ENCODE data around the gene DNLZ.
A peak's percentile ranks its signal among the peaks of the same experiment; 100 is the strongest.

DNLZ gene

DNA sequence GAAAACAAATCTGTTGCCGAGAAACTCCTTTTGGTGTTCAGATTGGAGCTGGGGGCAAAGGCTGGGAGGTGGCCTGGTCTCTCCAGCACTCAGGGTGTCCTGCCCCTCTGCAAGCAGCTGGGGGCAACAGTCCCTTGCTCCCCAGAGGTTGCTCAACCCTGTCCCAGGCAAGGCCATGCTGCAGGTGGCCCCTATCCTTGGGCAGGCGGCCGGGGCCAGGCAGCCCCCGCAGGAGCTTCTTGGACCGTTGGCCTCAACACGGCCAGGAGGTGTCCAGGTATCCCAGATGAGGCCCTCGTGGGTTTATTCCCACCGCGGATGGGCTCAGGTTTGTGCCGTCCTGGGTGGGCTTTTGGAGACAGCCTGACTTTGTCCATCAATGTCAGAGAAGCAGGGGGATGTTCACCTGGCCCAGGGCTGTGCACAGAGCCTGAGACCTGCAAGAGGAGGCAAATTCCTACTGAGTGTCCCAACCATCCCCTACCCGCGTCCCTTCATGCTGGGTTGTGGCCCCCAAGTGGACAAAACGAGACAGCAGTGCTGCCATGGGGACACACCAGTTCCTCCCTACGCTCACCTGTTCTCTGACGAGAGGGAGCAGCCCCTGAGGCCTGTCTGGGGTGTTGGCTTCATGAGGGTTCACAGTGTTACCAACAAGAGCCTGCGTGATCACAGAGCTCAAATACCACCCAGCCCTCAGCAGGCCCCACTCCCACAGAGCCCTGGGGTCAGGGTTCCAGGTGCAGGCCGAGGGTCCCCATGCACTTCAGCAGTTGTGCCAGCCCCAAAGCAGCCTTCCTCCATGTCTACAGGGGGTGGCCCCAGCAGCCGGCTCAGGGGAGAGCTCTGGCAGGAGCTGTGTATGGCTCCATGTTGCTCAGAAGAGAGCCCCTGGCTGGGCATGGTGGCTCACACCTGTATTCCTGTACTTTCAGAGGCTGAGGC, 50.2 kb downstream of the DNLZ start:
- DNase-seq: no peak

DNA sequence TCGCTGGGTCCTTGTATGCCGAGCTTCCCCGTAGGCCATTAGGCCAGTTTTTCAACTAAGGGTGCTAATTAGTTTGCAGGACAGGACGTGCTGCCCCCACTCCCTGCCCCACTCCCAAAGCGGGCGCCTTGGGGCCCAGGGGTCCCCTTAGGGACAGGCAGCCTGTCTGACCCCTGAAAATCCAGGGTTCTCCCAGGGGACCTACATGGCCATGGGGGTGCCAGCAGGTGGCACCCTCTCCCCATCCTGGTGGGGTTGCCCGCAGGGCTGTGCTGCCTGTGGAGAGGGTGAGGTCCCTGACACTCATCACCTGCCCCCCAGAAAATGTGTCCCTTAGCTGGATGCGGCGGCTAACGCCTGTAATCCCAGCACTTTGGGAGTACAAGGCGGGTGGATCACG, 51.1 kb downstream of the DNLZ start:
- DNase-seq: peak; percentile 57

DNA sequence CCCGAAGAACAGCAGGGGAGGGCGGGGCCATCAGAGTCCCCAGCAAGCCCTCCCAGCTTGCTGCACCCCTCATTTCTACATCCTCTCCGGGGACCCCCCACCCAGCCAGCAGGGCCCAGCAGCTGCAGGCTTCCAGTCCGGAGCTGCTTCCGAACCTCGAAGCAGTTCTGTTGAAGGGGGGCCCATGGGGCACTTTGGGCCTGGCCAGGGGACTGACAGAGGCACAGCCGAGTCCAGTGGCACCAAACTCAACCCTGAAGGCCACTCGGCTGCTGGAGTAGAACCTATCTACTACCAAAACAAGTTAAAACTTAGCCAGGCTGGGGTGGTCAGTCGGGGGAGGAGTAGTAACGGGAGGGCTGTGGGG, 51.6 kb downstream of the DNLZ start:
- DNase-seq: peak; percentile 38

DNA sequence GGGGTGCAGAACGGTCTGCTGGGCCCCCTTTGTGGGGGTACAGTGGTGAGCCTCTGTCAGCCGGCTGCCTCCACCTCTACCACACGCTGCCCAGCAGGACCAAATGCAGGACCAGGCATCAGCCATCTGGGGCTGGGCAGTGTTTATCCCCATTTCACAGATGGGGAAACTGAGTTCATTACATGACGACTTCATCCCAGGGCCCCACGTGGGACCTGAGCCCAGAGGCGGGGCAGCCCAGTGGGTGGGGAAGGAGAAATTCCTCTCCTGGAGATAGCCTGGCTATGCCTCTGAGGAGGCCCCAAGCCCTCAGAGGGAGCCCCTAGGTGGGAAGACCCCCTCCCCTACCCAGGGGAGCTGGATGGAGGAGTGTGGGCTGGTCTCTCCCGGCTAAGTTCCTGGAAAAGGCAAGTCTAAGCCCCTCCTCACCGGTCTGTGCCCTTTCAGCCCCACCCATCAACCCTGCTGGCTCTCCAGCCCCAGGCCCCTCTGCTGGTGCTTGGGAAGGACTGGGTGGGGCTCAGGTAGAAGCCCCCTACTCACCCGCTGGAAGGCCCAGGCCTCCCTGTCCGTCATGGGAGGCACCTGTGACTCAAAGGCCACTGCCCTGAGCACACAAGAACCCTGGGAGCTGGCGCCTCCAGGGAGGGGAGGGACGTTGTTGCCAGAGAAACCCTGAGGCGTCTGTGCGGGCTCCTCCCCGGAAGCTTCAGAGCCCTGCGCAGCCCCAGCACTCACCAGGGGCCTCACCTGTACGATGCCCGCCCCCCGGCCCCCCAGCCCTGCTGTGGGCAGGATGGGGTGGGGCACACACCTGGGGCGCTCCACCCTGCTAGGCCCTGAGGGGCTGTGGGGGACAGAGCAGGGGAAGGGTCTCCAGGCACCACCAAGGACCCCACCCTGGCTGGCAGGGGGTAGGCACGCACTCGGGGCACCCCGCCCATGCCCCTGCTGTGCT, 52.2 kb downstream of the DNLZ start:
- DNase-seq: peak; percentile 77

DNA sequence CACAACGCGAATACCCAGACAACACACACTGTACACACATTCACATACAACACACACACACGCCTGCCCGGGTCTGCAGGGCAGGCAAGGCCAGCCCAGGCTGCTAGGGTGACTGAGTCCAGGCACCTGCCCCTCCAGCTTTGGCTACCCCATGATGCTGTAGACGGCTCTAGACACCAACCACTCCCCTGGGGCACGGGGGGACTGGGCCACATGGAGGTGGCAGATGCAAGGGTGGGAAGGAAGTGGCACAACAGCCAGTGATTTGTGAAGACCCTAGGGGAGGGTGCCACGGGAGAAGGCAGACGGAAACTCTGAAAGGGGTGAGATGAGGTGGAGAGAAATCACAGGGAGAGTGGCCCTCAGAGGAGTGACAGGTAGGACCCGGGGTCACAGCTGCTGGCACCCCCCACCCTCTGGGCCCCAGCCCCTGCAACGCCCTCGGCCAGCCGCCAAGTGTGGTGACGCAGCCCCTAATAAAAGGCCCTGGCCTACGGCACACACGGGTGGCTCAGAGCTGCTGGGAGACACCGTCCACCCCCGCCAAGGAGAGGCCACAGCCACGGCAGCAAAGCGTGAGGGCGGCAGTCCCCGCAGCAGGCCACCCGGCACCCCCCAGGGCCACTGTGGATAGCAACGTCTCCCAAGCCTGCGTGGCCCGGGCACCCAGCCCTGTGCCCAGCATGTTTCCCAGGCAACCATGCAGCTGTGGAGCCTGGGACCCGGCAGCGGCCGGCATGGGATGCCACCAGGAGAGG, 53.1 kb downstream of the DNLZ start:
- peak; percentile 33 for DNase-seq

DNA sequence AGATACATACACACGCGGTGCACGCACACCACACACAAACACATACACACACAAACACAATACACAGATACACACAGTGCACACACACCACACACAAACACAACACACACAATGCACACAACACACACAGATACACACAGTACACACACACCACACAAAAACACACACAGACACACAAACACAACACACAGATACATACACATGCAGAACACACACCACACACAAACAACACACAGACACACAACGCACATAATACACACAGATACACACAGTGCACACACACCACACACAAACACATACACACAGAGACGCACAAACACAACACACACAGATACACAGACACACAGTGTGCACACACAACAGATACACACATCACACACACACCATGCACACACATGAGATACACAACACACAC, 53.7 kb downstream of the DNLZ start:
- DNase-seq: no peak
